ENCODE data around the gene CACNA1A. TPM values are rescaled to one million over a fixed set of nuclear protein-coding genes. Genes with fewer than 3 reads are reported as not detected.
"Not testable (repeated sequence)": the region's sequence is repeated elsewhere in the genome, so short reads cannot be mapped to it uniquely, and the experiment has no call there.

Gene CACNA1A
- total RNA-seq, 1 donor from 2014 or later = 0.05 TPM

DNA sequence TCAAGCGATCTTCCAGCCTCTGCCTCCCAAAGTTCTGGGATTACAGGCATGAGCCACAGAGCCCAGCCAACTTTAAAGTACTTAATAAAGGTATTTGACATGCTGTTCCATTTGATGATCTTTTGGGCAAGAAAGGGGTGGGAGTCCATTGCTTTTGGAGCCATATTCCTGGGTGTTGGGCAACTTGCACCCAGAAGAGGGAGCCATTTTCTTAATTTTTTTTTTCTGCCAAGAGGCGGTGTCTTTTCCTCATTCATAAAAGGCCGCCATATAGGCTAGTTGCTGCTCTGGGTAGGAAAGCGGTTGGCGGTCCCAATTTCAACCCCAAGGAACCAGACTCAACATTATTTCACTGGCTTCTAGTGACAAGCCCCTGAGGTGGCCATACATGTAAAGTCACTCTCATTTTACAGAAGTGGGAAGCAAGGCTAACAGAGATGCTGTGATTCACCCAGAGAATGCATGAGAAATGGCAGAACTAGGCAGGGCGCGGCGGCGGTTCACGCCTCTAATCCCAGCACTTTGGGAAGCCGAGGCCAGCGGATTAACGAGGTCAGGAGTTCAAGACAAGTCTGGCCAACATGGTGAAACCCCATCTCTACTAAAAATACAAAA is 139.6 kb downstream of the CACNA1A start:
- peak; percentile 33 for DNase-seq (ENCODE audit: low read depth)

DNA sequence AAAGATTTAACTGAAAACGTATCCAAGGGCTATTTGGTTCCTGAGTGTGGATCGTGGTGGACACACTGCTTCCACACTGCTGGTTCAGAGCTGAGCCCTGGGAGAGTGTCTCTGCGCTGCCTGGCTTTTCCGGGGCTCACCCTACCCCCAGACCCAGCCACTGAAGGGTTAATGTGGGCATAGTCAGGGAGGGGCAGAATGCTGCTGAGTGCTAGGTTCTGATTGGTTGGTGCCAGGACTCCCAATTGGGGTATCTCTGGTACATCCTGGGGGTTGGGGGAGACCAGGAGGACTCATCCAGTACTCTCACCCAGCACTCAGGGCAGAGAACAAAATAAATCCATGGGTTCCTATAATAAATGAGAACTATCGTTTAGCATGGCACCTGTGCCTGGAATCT is 142.3 kb downstream of the CACNA1A start:
- DNase-seq (ENCODE audit: low read depth) = no peak

- no peak for DNase-seq (ENCODE audit: low read depth)
Observed at GRCh38 chr19:13363245-13363644, 143.0 kb downstream of the CACNA1A start.

DNA sequence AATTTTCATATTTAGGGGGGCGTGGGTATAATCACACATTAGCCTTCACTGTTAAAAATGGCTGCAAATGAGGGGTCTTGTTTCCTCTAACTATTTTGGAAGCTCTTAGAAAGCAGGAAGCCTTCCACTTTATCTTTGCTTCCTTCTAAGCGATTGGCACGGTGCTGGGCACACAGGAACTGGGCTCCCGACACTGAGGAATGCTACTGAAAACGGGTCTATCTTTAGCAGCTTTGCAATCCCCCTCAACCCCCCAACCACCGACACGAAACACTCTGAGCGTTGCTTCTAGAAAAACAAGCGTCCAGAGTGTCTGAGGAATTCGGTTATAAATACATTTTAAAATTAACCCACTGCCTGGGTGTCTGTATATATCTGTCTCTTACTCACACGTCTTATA is 143.6 kb downstream of the CACNA1A start:
- DNase-seq (ENCODE audit: low read depth) = no peak

GRCh38 chr19:13361726-13362125 is 144.6 kb downstream of the CACNA1A start:
- DNase-seq (ENCODE audit: low read depth) = not testable (repeated sequence)

- DNase-seq (ENCODE audit: low read depth) = no peak
Observed at GRCh38 chr19:13356686-13357280, 149.5 kb downstream of the CACNA1A start.

DNA sequence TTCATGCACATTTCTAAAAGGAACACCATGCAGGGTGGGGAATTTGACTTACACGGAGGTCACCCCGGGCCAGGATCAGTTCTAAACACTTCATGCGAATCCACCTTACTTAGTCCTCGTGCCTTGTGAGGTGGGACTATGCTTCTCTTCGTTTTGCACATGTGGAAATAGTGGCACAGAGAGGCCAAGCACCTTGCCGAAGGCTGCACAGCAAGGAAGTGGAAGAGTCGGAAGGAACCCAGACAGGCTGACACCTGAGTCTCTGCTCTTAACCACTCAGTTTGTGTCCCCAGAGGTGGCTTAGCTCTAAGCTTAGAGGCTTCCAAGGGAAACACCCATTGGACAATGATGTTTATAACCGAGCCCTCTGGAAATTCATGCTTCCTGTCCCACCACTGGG is 150.1 kb downstream of the CACNA1A start:
- DNase-seq (ENCODE audit: low read depth) = no peak

- no peak for DNase-seq (ENCODE audit: low read depth)
Observed at GRCh38 chr19:13355356-13355755, 150.9 kb downstream of the CACNA1A start.

DNA sequence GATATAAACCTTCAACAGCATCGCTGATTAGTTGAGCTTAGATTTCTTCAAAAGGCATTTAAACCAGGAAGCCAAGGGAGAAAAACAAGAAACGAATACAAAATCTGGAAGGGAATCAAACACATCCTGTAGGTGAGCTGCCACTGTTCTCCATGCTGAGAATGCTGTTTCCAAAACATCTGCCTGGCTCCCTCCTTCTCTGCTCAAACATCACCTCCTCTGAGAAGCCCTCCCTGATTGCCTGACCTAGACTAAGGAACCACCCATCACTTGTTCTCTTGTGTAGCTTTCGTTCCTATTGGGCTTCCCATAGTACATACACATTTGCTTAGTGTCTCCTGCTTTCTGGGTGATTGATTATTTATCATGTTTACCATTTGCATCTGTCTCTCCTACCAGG is 152.7 kb downstream of the CACNA1A start:
- DNase-seq (ENCODE audit: low read depth) = no peak

DNA sequence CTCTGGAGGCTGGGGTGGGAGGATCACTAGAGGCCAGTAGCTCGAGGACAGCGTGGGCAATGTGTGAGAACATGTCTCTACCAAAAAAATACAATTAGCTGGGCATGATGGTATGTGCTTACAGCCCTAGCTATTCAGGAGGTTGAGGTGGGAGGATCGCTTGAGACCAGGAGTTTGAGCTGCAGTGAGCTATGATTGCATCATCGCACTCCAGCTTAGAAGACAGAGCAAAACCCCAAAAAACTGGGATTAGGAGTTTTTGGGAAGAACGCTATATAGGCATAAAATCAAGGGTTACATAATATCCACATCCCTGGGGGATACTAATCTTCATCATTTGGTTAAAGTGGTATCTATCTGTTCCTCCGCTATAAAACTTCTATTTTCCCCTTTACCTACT is 155.5 kb downstream of the CACNA1A start:
- no peak for DNase-seq (ENCODE audit: low read depth)

GRCh38 chr19:13350072-13350471 is 156.2 kb downstream of the CACNA1A start:
- DNase-seq (ENCODE audit: low read depth) = no peak

- no peak for DNase-seq (ENCODE audit: low read depth)
Observed at GRCh38 chr19:13347367-13347766, 158.9 kb downstream of the CACNA1A start.

GRCh38 chr19:13343514-13343913 is 162.8 kb downstream of the CACNA1A start:
- DNase-seq (ENCODE audit: low read depth) = no peak

GRCh38 chr19:13342672-13343071 is 163.6 kb downstream of the CACNA1A start:
- DNase-seq (ENCODE audit: low read depth) = no peak

DNA sequence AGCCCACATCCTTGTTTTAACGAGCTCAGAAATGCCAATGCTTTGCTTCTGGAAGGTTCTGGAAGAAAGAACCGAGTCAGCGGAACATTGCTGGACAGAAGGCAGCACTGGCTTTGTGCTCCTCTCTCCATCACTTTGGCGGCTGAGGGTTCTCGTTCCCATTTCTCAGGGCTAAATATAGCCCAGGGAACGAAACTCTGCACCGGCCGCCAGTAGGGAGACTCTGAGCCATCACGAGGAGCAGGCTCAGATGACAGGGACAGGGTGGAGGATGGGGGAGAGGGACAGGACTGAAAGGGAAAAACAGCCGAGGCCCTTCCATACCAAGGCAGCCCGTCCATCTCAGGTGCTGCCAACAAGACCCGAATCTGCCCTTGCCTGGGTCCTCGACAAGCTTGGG is 166.4 kb downstream of the CACNA1A start:
- DNase-seq (ENCODE audit: low read depth) = no peak

GRCh38 chr19:13337181-13337580 is 169.1 kb downstream of the CACNA1A start:
- no peak for DNase-seq (ENCODE audit: low read depth)

DNA sequence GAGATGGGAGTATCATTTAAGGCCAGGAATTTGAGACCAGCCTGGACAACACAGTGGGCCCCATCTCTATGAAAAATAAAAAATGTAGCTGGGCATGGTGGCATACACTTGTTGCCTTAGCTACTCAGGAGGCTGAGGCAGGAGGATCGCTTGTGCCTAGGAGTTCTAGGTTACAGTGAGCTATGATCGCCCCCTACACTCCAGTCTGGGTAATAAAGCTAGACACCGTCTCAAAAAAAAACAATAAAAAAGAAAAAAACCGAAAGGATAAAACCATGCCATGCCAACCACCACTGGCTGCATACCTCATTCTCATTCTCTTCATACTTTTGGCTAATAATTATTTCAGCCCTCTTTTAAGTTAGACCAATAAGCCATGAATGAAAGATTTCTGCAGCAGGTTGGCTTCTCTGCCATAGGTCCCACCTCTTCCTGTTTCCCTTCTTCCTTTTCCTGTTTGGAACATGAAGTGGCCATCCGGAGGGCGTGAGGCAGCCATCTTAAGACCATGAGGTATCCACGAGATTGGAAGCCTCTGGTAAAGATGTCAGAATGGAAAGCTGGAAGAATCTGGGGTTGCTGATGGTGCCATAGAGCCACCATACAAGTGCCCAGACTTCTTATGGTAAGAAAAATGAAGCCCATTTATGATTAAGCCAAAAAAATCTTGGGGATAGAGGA is 171.3 kb downstream of the CACNA1A start:
- DNase-seq (ENCODE audit: low read depth) = no peak

GRCh38 chr19:13330285-13330684 is 176.0 kb downstream of the CACNA1A start:
- DNase-seq (ENCODE audit: low read depth) = no peak

GRCh38 chr19:13329766-13330165 is 176.5 kb downstream of the CACNA1A start:
- peak; percentile 5 for DNase-seq (ENCODE audit: low read depth)

GRCh38 chr19:13328241-13328640 is 178.0 kb downstream of the CACNA1A start:
- DNase-seq (ENCODE audit: low read depth) = no peak

- no peak for DNase-seq (ENCODE audit: low read depth)
Observed at GRCh38 chr19:13319526-13319925, 186.8 kb downstream of the CACNA1A start.

DNA sequence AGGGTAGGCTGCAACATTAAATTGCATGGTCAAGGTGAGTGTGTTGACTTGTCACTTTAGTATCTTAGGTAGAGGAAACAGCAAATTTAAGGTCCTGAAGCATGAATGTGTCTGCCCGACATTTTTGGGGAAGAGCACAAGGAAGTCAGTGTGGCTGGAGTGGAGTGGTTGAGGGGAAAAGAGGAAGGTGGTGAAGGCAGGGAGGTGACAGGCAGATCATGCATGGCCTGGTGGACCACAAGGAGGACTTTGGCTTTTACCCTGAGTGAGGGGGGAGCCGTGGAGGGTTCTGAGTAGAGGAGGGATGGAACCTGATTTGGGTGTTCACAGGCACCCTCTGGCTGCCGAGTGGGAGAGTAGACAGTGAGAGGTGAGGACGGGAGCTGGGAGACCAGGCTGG is 188.1 kb downstream of the CACNA1A start:
- no peak for DNase-seq (ENCODE audit: low read depth)

DNA sequence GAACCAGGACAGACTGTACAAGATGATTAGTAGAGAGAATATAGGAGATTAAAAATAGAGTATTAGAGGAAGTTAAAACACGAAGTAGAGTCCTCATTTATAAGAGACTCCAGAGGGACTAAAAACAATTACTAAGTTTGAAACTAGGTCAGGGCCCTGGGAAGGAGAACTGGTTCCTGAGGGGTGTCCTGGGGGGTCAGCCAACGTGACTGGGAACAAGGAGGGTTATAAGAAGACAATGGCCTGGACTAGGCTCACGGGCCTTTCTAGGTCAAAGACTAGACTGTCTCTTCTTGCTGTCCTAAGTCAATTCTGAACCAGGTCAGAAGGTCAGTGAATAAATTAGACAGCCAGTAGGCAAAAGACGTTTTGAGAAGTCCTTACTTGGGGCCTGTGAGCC is 190.8 kb downstream of the CACNA1A start:
- DNase-seq (ENCODE audit: low read depth) = no peak
